GM10266 (cell line): Measurements from ENCODE around the gene MARCOL.

ENCODE experiments used
- DNase-seq: peaks from one replicate; pipeline ENCODE4 v3.0.0; 2012; ENCODE audit errors: extremely low spot score
- CTCF ChIP-seq: IDR thresholded peaks from 2 replicates; pipeline ENCODE4 v1.5.1; 2012; ENCODE audit warnings: mild to moderate bottlenecking, low read depth; ENCODE audit not compliant: control insufficient read depth, insufficient read depth; ENCODE audit errors: missing control alignments

The MARCOL gene

GRCh38 chr5:148238418-148238794 is at the start of gene MARCOL:
TSS of gene MARCOL (plus strand) at chr5:148238525. CDS start at chr5:148238598, 73 bp downstream.
- DNase-seq = no peak
- TF ChIP-seq CTCF = no peak

- TF ChIP-seq CTCF = no peak
- no peak for DNase-seq
Measured at GRCh38 chr5:148191010-148191409, 47.3 kb upstream of the MARCOL start.

GRCh38 chr5:148193202-148193601 is 45.1 kb upstream of the MARCOL start:
- DNase-seq = no peak
- no peak for TF ChIP-seq CTCF

GRCh38 chr5:148201151-148201550 is 37.2 kb upstream of the MARCOL start:
- TF ChIP-seq CTCF = no peak
- no peak for DNase-seq

GRCh38 chr5:148202531-148203203 is 35.7 kb upstream of the MARCOL start, which contains the start of gene SPINK6:
TSS of gene SPINK6 (plus strand) at chr5:148203042. CDS start at chr5:148203097, 55 bp downstream.
- no peak for DNase-seq
- TF ChIP-seq CTCF = no peak

- DNase-seq = no peak
- no peak for TF ChIP-seq CTCF
Measured at GRCh38 chr5:148205044-148205806, 33.1 kb upstream of the MARCOL start.

- DNase-seq = no peak
- TF ChIP-seq CTCF = no peak
Measured at GRCh38 chr5:148205865-148206264, 32.5 kb upstream of the MARCOL start.
